ENCODE measurements around the gene TREM1.

DNA sequence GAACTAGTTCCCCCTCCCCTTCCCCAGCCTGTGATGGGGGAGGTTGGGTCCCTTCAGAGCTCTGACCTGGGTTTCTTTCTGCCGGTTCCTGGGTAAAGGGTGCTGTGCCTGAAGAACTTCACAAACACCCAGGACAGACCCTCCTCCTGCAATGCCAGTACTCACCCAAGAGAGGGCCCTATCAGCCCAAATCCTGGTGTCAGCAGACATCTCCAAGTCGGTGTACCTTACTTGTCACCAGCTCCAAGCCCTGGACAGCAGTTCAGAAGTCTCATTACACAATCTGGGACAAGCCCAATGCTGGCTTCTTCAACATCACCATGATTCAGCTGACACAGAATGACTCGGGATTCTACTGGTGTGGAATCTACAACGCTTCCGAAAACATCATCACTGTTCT lies 57.9 kb downstream of the TREM1 start:
- TF ChIP-seq GLIS3 (CRISPR knock-in tag; IDR thresholded peaks at IDR 0.05) (no peak), ZFP30 (CRISPR knock-in tag; IDR thresholded peaks at IDR 0.05) (no peak), OSR1 (CRISPR knock-in tag; IDR thresholded peaks at IDR 0.05) (no peak), ZC3H10 (CRISPR knock-in tag; IDR thresholded peaks at IDR 0.05) (no peak), TCF4 (CRISPR knock-in tag; IDR thresholded peaks at IDR 0.05; ENCODE audit: borderline replicate concordance) (no peak), RARB (CRISPR knock-in tag; IDR thresholded peaks at IDR 0.05) (no peak), ISL1 (CRISPR knock-in tag; IDR thresholded peaks at IDR 0.05) (no peak), ZFP3 (CRISPR knock-in tag; IDR thresholded peaks at IDR 0.05) (no peak), ZNF70 (CRISPR knock-in tag; IDR thresholded peaks at IDR 0.05) (no peak), ZNF565 (CRISPR knock-in tag; conservative IDR thresholded peaks at IDR 0.05; ENCODE audit: low read depth) (no peak), ZNF8 (CRISPR knock-in tag; IDR thresholded peaks at IDR 0.05) (no peak)
- TF ChIP-seq, protein P1, sequence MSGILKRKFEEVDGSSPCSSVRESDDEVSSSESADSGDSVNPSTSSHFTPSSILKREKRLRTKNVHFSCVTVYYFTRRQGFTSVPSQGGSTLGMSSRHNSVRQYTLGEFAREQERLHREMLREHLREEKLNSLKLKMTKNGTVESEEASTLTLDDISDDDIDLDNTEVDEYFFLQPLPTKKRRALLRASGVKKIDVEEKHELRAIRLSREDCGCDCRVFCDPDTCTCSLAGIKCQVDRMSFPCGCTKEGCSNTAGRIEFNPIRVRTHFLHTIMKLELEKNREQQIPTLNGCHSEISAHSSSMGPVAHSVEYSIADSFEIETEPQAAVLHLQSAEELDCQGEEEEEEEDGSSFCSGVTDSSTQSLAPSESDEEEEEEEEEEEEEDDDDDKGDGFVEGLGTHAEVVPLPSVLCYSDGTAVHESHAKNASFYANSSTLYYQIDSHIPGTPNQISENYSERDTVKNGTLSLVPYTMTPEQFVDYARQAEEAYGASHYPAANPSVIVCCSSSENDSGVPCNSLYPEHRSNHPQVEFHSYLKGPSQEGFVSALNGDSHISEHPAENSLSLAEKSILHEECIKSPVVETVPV (CRISPR knock-in tag; IDR thresholded peaks at IDR 0.05) = no peak
- TF ChIP-seq, protein P2, sequence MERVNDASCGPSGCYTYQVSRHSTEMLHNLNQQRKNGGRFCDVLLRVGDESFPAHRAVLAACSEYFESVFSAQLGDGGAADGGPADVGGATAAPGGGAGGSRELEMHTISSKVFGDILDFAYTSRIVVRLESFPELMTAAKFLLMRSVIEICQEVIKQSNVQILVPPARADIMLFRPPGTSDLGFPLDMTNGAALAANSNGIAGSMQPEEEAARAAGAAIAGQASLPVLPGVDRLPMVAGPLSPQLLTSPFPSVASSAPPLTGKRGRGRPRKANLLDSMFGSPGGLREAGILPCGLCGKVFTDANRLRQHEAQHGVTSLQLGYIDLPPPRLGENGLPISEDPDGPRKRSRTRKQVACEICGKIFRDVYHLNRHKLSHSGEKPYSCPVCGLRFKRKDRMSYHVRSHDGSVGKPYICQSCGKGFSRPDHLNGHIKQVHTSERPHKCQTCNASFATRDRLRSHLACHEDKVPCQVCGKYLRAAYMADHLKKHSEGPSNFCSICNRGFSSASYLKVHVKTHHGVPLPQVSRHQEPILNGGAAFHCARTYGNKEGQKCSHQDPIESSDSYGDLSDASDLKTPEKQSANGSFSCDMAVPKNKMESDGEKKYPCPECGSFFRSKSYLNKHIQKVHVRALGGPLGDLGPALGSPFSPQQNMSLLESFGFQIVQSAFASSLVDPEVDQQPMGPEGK (CRISPR knock-in tag; IDR thresholded peaks at IDR 0.05; ENCODE audit: borderline replicate concordance) = no peak
- TF ChIP-seq, protein P3, sequence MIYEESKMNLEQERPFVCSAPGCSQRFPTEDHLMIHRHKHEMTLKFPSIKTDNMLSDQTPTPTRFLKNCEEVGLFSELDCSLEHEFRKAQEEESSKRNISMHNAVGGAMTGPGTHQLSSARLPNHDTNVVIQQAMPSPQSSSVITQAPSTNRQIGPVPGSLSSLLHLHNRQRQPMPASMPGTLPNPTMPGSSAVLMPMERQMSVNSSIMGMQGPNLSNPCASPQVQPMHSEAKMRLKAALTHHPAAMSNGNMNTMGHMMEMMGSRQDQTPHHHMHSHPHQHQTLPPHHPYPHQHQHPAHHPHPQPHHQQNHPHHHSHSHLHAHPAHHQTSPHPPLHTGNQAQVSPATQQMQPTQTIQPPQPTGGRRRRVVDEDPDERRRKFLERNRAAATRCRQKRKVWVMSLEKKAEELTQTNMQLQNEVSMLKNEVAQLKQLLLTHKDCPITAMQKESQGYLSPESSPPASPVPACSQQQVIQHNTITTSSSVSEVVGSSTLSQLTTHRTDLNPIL (CRISPR knock-in tag; IDR thresholded peaks at IDR 0.05; ENCODE audit: low read depth) = no peak
